Camera-type eye (tissue), 1 donor: Measurements from ENCODE around the gene TLR5. TPM values are rescaled to one million over a fixed set of nuclear protein-coding genes. Genes with fewer than 3 reads are reported as not detected.

Experiments used
- total RNA-seq: library from RNA; depleted of rRNA; stranded (reverse); fragments of >200 nt; gene quantifications from one replicate; pipeline ENCODE4 v1.2.3, GENCODE V29; 2014

TLR5 gene, protein sequence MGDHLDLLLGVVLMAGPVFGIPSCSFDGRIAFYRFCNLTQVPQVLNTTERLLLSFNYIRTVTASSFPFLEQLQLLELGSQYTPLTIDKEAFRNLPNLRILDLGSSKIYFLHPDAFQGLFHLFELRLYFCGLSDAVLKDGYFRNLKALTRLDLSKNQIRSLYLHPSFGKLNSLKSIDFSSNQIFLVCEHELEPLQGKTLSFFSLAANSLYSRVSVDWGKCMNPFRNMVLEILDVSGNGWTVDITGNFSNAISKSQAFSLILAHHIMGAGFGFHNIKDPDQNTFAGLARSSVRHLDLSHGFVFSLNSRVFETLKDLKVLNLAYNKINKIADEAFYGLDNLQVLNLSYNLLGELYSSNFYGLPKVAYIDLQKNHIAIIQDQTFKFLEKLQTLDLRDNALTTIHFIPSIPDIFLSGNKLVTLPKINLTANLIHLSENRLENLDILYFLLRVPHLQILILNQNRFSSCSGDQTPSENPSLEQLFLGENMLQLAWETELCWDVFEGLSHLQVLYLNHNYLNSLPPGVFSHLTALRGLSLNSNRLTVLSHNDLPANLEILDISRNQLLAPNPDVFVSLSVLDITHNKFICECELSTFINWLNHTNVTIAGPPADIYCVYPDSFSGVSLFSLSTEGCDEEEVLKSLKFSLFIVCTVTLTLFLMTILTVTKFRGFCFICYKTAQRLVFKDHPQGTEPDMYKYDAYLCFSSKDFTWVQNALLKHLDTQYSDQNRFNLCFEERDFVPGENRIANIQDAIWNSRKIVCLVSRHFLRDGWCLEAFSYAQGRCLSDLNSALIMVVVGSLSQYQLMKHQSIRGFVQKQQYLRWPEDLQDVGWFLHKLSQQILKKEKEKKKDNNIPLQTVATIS
- total RNA-seq = 4.9 TPM

DNA sequence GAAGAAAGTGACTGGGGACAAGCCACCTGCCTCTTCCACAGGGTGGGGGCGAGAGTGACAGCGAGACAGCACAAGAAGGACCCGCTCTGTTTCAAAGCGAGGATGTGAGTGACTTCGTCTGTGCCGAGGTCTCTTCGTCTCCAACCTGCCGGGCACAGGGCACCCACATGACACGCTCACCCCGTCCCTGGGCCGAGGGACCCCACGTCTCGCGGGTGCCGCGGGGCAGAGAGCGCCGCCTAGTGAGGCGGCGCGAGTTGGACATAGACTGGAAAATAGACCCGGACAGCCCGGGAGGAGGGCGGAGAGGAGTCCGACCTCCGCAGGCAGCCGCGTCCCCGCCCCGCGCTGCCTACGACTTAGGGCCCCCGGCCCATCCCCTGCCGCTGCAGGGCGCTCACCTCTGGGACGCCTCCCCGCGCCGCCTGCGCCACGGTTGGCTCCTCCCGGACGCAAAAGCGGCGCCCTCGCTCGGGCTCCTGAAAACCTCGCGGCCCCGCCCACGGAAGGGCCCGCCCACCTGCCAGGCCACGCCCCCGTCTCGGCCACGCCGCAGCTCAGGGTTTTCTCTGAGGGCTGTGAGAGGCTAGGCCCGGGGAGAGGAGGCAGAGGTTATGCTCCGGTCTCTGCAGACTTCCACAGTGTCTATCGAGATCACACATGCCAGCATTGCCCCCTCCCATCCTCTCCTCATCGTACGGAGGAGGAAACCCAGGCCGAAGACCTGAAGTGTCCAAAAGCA is at the start of gene TLR5:
TLR5 (minus strand) TSS at position 454 of the 742 bp plus-strand sequence. CDS start 30,217 bp downstream, outside the sequence.

Other genes with a start within 250 kb of the TLR5 start
- 12.1 TPM for gene SUSD4, start 220.9 kb upstream of the TLR5 start, total RNA-seq